Liver (tissue), 9 donors: ENCODE measurements around the gene TREML2. TPM values are rescaled to one million over a fixed set of nuclear protein-coding genes. Genes with fewer than 3 reads are reported as not detected.

Experiments used
- DNase-seq: peaks from one replicate; pipeline ENCODE4 v3.0.0-alpha.2; 2017; ENCODE audit warnings: low spot score
- H3K27ac ChIP-seq, 2 donors: one replicate each; pipeline ENCODE4 v1.7.0; 2013; ENCODE audit warnings: inconsistent platforms in 2 of 2, low read length in 2 of 2, control low read depth in 1 of 2, low read depth in 1 of 2, mild to moderate bottlenecking in 1 of 2
- H3K27me3 ChIP-seq, 4 donors: one replicate each; pipeline versions ENCODE4 v1.6.1 to v1.7.0; 2013; ENCODE audit warnings: low read length in 3 of 4, inconsistent platforms in 1 of 4, mild to moderate bottlenecking in 1 of 4, moderate library complexity in 1 of 4; ENCODE audit not compliant: control insufficient read depth in 4 of 4, insufficient read depth in 4 of 4
- H3K36me3 ChIP-seq, 4 donors: one replicate each; pipeline versions ENCODE4 v1.6.1 to v1.7.0; 2013; ENCODE audit warnings: low read length in 3 of 4, mild to moderate bottlenecking in 3 of 4, low read depth in 1 of 4, moderate library complexity in 1 of 4; ENCODE audit not compliant: control insufficient read depth in 4 of 4, insufficient read depth in 3 of 4
- H3K4me1 ChIP-seq, 4 donors: one replicate each; pipeline versions ENCODE4 v1.6.1 to v1.7.0; 2013; ENCODE audit warnings: low read length in 3 of 4, mild to moderate bottlenecking in 3 of 4, moderate library complexity in 1 of 4; ENCODE audit not compliant: control insufficient read depth in 4 of 4, insufficient read depth in 4 of 4
- H3K4me3 ChIP-seq, 3 donors: one replicate each; pipeline versions ENCODE4 v1.6.1 to v1.7.0; 2013; ENCODE audit warnings: low read length in 3 of 3, control low read depth in 1 of 3, low read depth in 1 of 3, mild to moderate bottlenecking in 1 of 3
- H3K9ac ChIP-seq, 2 donors: one replicate each; pipeline ENCODE4 v1.7.0; 2013; ENCODE audit warnings: low read length in 2 of 2, mild to moderate bottlenecking in 2 of 2, moderate library complexity in 2 of 2, control low read depth in 1 of 2, low read depth in 1 of 2
- H3K9me3 ChIP-seq, 4 donors: one replicate each; pipeline versions ENCODE4 v1.6.1 to v1.7.0; 2013; ENCODE audit warnings: low read length in 3 of 4; ENCODE audit not compliant: control insufficient read depth in 4 of 4
- CTCF ChIP-seq: fragments of 150-350 bp; IDR thresholded peaks from 2 replicates; pipeline ENCODE4 v1.5.1; 2017; ENCODE audit warnings: improper control_type of control experiment, low read depth, low read length; ENCODE audit not compliant: missing input control
- EGR1 ChIP-seq, 2 donors: IDR thresholded peaks; 2 replicates each; pipeline ENCODE4 v1.6.1; 2016 to 2018; ENCODE audit warnings: antibody characterized with exemption in 2 of 2, low read depth in 2 of 2
- FOXA1 ChIP-seq: IDR thresholded peaks from 2 replicates; pipeline ENCODE4 v1.6.1; 2016; ENCODE audit warnings: antibody characterized with exemption
- FOXA2 ChIP-seq: IDR thresholded peaks from 2 replicates; pipeline ENCODE4 v1.6.1; 2016; ENCODE audit warnings: antibody characterized with exemption
- GABPA ChIP-seq, 2 donors: IDR thresholded peaks in 1 of 2; conservative IDR thresholded peaks in 1 of 2; 2 replicates each; pipeline ENCODE4 v1.6.1; 2016; ENCODE audit warnings: antibody characterized with exemption in 2 of 2, mild to moderate bottlenecking in 1 of 2, moderate library complexity in 1 of 2
- HNF4A ChIP-seq, 2 donors: conservative IDR thresholded peaks; 2 replicates each; pipeline ENCODE4 v1.6.1; 2016; ENCODE audit warnings: antibody characterized with exemption in 2 of 2, mild to moderate bottlenecking in 2 of 2
- HNF4G ChIP-seq: IDR thresholded peaks from 2 replicates; pipeline ENCODE4 v1.6.1; 2016; ENCODE audit warnings: antibody characterized with exemption
- JUND ChIP-seq, 2 donors: IDR thresholded peaks; 2 replicates each; pipeline ENCODE4 v1.6.1; 2016; ENCODE audit warnings: antibody characterized with exemption in 2 of 2
- MAX ChIP-seq: IDR thresholded peaks from 2 replicates; pipeline ENCODE4 v1.6.1; 2016; ENCODE audit warnings: antibody characterized with exemption
- NR2F2 ChIP-seq: IDR thresholded peaks from 2 replicates; pipeline ENCODE4 v1.6.1; 2016; ENCODE audit warnings: antibody characterized with exemption
- RAD21 ChIP-seq, 2 donors: IDR thresholded peaks; 2 replicates each; pipeline ENCODE4 v1.6.1; 2016; ENCODE audit warnings: antibody characterized with exemption in 2 of 2, mild to moderate bottlenecking in 2 of 2
- REST ChIP-seq: IDR thresholded peaks from 2 replicates; pipeline ENCODE4 v1.6.1; 2016; ENCODE audit warnings: antibody characterized with exemption, mild to moderate bottlenecking
- RXRA ChIP-seq, 2 donors: IDR thresholded peaks; 2 replicates each; pipeline ENCODE4 v1.6.1; 2017 to 2018; ENCODE audit warnings: antibody characterized with exemption in 2 of 2, mild to moderate bottlenecking in 1 of 2
- SP1 ChIP-seq: IDR thresholded peaks from 2 replicates; pipeline ENCODE4 v1.6.1; 2018; ENCODE audit warnings: antibody characterized with exemption, mild to moderate bottlenecking
- TAF1 ChIP-seq: conservative IDR thresholded peaks from 2 replicates; pipeline ENCODE4 v1.6.1; 2016; ENCODE audit warnings: antibody characterized with exemption, mild to moderate bottlenecking
- YY1 ChIP-seq: IDR thresholded peaks from 2 replicates; pipeline ENCODE4 v1.6.1; 2016; ENCODE audit warnings: antibody characterized with exemption, mild to moderate bottlenecking
- WGBS: extraction: QIAGEN DNeasy Blood & Tissue Kit; methylation state at CpG from one replicate; pipeline ENCODE4 v1.1.7; 2013; 5-methylcytosine and 5-hydroxymethylcytosine counted together
- polyA plus RNA-seq, 2 donors: library from polyadenylated mRNA; stranded (reverse) in 1 of 2; unstranded in 1 of 2; fragments of 200-250 nt in 1 of 2; fragments of >200 nt in 1 of 2; fragmentation: Nextera tagmentation in 1 of 2; extraction: Ambion mirVana in 1 of 2; gene quantifications; one replicate each; pipeline versions ENCODE4 v1.2.1 to v1.2.3, GENCODE V29; 2013 to 2015
- total RNA-seq, 2 donors: library from RNA; depleted of rRNA; stranded (reverse); fragments of >200 nt; gene quantifications; one replicate each; pipeline ENCODE4 v1.2.3, GENCODE V29; 2014
- TF ChIP-seq, protein P1 (sequence below): IDR thresholded peaks from 2 replicates; pipeline ENCODE4 v1.6.1; 2016; ENCODE audit warnings: antibody characterized with exemption
- TF ChIP-seq, protein P2 (sequence below): IDR thresholded peaks from 2 replicates; pipeline ENCODE4 v1.6.1; 2016; ENCODE audit warnings: antibody characterized with exemption
- donor health status: healthy.
- donor health status: healthy.
- donor health status: healthy.
- donor health status: healthy.
- donor health status: healthy.

The TREML2 gene
- total and polyA plus RNA-seq, 4 donors = 0.03 to 9.8 (median 0.23) TPM

- DNase-seq = no peak
- no peak overlapping the region for H3K4me3 ChIP-seq
- H3K27ac ChIP-seq = no peak overlapping the region
- TF ChIP-seq REST = no peak
- TF ChIP-seq YY1 = no peak
- no peak for TF ChIP-seq GABPA (IDR thresholded peaks at IDR 0.05 in 1 of 2, conservative IDR thresholded peaks at IDR 0.05 in 1 of 2)
- no peak for TF ChIP-seq FOXA1
- no peak for TF ChIP-seq EGR1 (IDR thresholded peaks at IDR 0.05; ENCODE audit: low read depth in 2 of 2)
- no peak for TF ChIP-seq RXRA (IDR thresholded peaks at IDR 0.05)
- no peak for TF ChIP-seq MAX
- TF ChIP-seq CTCF = no peak
- no peak for TF ChIP-seq HNF4G
- TF ChIP-seq RAD21 (IDR thresholded peaks at IDR 0.05) = no peak
- no peak for TF ChIP-seq HNF4A (conservative IDR thresholded peaks at IDR 0.05)
- TF ChIP-seq, protein P1, sequence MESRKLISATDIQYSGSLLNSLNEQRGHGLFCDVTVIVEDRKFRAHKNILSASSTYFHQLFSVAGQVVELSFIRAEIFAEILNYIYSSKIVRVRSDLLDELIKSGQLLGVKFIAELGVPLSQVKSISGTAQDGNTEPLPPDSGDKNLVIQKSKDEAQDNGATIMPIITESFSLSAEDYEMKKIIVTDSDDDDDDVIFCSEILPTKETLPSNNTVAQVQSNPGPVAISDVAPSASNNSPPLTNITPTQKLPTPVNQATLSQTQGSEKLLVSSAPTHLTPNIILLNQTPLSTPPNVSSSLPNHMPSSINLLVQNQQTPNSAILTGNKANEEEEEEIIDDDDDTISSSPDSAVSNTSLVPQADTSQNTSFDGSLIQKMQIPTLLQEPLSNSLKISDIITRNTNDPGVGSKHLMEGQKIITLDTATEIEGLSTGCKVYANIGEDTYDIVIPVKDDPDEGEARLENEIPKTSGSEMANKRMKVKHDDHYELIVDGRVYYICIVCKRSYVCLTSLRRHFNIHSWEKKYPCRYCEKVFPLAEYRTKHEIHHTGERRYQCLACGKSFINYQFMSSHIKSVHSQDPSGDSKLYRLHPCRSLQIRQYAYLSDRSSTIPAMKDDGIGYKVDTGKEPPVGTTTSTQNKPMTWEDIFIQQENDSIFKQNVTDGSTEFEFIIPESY = no peak
- no peaks in the 10 kb centered on the region for H3K27me3 ChIP-seq
- no peaks in the 10 kb centered on the region for H3K9me3 ChIP-seq
- 85% methylated on average over 1 of the region's 1 CpG for WGBS
- H3K4me1 ChIP-seq = no peaks in the 10 kb centered on the region
- H3K36me3 ChIP-seq = no peaks in the 10 kb centered on the region
- H3K9ac ChIP-seq = no peak overlapping the region
Measured at GRCh38 chr6:41181566-41181965, 19.4 kb downstream of the TREML2 start.

DNA sequence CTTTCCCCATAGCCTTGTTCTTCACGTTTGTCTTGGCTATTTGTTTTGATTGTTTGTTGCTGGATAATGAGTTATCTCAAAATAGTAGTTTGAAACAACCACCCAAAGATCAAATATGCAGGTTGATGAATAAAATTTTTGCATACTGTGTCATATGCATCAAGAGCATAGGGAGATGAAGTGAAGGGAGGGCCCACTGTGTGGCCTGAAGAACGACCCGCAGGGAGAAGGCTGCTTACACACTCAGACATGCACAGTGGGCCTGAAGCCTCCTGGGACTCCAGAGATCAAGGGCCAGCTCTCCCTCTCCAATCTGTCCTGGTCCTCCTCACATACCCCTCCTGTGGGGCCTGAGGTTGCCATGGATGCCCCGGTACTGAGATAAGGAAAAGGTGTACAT, 21.8 kb downstream of the TREML2 start:
- H3K36me3 ChIP-seq = no peaks in the 10 kb centered on the region
- H3K4me3 ChIP-seq = no peak overlapping the region
- no peak overlapping the region for H3K9ac ChIP-seq
- 65% methylated on average over 4 of the region's 4 CpGs for WGBS
- no peaks in the 10 kb centered on the region for H3K4me1 ChIP-seq
- H3K27ac ChIP-seq = no peak overlapping the region
- no peak for DNase-seq
- H3K9me3 ChIP-seq = no peaks in the 10 kb centered on the region
- H3K27me3 ChIP-seq = no peaks in the 10 kb centered on the region
- TF ChIP-seq GABPA (IDR thresholded peaks at IDR 0.05 in 1 of 2, conservative IDR thresholded peaks at IDR 0.05 in 1 of 2) (no peak), EGR1 (IDR thresholded peaks at IDR 0.05; ENCODE audit: low read depth in 2 of 2) (no peak), NR2F2 (no peak), REST (no peak), TAF1 (no peak), YY1 (no peak), SP1 (no peak), HNF4A (conservative IDR thresholded peaks at IDR 0.05) (no peak), HNF4G (no peak), CTCF (no peak), MAX (no peak), JUND (IDR thresholded peaks at IDR 0.05) (no peak), FOXA2 (no peak), FOXA1 (no peak), RAD21 (IDR thresholded peaks at IDR 0.05) (no peak)
- TF ChIP-seq, protein P2, sequence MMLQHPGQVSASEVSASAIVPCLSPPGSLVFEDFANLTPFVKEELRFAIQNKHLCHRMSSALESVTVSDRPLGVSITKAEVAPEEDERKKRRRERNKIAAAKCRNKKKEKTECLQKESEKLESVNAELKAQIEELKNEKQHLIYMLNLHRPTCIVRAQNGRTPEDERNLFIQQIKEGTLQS = no peak
